ENCODE data around the gene CHN2.
A peak's percentile ranks its signal among the peaks of the same experiment; 100 is the strongest.
"Not testable (repeated sequence)": the region's sequence is repeated elsewhere in the genome, so short reads cannot be mapped to it uniquely, and the experiment has no call there.

CHN2 gene

DNA sequence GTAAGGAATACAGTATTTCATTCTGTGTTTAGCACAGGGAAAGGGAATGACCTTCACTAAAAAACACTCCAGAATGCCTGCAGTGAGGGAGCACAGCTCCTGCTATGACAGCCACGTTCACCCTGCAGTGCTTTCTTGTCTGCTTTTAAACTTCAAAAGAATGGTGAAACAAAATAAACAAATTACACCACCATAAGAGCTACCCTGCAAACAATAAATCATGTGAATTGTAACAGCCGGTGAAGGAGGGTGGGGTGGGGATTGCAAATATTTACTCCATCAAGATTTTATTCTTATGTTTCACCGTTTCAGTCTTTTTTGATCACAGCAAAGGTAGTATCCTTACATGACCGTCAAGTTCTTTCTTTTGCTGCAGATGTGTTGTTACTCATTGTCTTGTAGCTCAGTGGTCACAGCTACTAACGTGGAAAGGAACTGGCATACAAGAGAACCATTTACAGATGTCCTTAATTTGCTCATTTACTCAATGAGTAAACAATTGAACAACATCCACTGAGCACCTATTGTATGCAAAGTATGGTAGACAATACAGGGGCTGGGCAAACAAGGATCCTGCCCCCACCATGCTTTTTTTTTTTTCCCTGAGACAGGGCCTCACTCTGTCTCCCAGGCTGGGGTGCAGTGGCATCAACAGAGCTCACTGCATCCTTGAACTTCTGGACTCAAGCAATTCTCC, 4.1 kb upstream of the CHN2 start:
- no peak for DNase-seq

DNA sequence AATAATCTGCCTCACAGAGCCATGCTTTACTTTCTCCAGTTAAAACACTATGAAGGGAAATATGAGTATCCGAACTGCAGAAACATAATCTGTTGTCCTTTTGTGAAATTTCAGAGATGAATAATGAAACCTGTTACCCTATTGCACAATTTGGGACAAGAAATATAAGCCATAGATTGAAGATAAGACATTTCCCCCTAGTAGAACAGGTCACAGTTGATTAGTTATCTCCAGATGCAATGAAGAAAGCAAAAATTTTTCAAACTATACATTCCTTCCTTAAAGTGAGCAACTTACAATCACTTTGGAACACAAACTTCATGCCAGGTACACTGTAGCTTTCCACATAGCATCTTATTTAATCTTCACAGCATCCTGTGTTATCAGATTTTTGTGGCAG, 2.3 kb upstream of the CHN2 start:
- no peak for DNase-seq

DNA sequence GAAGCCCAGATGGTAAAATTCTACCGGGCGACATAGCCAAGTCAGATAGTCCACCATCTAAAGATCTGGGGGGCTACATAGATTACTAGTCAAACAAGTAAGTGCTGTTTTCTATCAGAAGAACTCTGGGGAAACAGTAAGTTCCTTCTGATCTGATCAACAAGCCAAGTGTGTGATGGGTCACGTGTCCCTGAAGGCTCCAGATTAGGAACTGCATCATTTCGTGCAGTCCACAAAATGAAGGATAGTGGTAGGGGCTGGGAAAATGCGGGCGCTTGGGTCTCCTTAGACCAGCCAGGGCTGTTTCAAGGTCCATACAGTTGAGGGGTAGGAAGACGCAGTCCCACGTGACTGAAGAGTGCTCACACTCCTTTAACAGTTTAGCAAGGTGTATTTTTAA, 1.8 kb upstream of the CHN2 start:
- no peak for DNase-seq

DNA sequence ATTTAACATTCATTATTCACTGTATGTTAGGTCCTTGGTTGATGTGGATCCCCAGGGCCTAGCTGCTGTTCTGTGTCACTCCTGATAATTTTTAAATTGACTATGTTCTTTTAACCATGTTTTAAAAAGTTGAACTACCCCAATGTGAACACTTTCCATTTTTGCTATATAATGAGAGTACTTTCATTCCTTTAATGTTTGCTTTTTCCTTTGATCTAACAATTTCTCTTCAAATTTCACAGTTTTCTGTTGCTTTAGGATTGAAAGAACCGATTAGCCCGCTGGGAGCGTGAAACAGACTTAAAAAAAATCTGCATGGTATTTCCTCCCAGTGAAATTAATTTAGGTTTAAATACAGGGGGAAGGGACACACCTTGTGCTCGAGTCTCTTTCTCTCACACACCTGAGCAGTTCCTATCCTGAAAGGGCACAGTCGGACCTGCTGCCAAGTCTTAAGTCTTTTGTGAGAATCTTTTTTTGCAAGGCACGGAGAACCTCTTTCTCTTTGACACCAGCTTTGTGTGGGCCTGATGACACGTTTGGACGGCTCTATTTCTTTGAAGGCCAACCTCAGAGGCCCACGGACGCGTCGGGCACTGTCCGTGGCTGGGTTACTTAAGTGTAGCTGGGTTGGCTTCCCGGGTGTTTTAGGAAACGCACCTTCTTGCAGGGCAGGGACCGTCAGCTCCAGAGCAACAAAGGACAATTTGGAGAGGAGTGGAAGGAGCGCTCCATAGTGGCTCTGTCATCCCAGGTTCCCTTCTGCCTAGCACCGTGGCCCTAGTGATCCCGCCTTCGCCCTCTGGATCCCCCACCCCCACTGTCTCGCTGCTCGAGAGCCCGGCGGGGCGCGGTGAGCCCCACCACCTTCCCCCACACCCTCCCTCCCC, 1.0 kb upstream of the CHN2 start:
- DNase-seq: no peak

DNA sequence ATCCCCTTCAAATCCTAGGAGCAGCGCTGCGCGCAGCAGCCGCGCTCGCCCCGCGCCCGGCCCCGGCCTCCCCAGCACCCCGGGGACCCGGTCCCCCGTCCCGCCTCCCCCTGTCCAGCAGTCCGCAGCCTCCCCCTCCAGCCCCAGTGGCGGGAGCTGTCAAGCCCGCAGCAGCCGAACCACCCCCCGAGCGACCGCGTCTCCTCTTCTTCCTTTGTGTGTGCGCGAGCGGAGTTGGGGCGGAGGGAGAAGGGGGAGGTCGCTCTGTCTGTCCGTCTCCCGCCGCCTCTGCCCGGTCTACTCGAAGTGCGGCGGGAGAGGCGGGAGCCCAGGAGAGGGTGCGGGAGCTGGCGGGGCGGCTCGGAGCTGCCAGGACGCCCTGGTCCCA, 375 bp upstream of the CHN2 start:
- DNase-seq: no peak

DNA sequence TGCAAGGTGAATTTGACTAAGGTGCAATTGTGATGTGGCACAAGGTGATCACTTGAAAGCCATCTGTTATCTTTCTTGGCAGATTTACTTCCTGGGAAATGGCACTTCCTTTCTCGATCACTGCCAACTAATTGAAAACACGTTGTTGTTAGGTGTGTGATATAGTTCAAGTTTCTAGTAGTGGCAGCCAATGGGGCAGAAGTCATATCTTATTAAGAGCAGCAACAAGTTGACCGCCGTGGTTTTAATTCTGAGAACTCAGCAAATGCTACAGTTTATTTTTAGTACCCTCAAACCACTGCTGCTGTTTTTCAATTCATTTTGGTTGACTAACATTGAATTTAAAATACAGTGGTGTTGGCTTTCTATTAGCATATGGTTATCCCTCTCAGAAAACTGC, 1.6 kb downstream of the CHN2 start:
- no peak for DNase-seq

DNA sequence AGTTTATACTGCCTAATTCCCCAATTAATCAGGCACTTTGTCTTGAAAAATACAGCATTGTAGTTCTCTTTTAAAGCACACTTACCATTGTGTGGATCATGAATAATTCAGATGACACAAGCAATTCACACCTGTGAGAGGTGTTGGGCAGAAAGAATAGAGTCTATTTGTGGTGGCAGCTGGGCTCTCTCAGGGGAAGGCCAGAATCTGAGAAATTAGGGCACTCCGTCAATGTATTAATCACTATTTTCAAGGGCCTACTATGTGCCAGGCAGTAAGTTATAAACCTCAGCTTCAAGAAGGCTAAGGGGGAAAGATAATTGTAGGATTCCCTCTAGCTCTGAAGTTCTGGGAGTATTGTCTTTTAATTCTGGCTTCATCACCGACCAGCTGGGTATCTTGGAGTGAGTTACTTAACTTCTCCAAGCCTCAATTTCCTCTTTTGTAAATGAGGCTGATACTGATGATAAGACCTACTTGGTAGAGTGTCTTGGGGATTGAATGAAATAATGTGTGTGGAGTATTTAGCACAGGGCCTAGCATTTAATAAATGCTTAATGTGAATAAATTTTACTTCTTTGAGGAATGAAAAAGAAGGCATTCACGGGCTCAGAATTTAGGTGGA, 2.5 kb downstream of the CHN2 start:
- no peak for DNase-seq

GRCh38 chr7:29197916-29198315, 3.3 kb downstream of the CHN2 start:
- DNase-seq: no peak

DNA sequence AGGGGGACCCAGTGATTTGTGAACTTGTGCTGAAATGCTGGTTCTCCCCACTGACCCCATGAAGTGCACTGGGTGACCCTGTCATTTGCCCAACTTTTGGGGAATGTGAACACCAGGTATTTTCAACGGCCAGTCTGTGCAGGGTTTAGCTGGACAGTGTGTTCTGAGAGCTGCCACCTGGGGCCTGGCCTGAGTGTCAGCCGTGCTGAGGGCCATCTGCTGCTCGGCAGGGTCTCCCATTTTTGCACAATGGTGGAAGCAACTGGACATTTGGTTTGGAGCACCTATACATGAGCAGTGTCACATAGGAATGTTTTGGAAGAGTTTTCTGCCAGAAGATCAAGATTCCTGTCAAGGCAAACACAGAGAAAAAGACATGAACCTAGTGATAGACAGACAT, 5.2 kb downstream of the CHN2 start:
- no peak for DNase-seq

GRCh38 chr7:29202651-29203069, 8.1 kb downstream of the CHN2 start:
- DNase-seq: no peak

DNA sequence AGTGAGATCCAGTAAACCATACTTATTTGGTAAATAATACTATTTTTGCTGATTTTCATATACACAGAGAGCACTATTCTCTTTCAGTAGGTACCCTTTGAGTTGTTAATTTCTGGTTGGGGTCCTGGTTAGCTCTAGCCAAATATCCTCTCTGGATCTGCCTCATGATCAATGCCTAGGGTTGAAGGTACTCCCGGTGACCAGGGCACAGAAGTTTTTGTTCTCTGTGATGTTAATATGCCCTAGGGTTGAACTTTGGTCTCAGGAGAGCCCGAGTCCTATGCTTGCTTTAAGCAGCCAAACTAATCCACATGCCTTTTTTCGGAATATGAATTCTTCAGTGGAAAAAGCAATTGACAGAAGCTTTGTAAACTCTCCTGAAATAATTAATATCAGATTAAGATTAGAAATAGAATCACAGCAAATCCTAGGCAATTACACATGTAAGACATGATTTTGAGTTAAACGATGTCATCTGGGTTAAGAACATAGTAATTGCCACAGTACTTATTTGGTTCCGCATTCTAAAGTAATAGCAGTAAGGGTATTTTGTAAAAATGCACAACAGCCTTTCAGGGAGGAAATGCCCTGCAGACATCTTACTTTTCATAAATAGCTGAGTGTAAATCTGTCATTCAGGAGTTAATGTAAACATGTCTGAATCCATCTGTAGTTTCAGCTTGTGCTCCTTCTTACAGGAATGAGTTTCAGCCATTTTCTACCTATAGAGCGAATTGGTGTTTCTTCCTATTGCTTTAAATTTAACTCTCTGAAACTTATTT, 10.1 kb downstream of the CHN2 start:
- DNase-seq: no peak

GRCh38 chr7:29207162-29207801, 12.7 kb downstream of the CHN2 start:
- DNase-seq: no peak

- DNase-seq: no peak
Observed at GRCh38 chr7:29208410-29209250, 14.1 kb downstream of the CHN2 start.

DNA sequence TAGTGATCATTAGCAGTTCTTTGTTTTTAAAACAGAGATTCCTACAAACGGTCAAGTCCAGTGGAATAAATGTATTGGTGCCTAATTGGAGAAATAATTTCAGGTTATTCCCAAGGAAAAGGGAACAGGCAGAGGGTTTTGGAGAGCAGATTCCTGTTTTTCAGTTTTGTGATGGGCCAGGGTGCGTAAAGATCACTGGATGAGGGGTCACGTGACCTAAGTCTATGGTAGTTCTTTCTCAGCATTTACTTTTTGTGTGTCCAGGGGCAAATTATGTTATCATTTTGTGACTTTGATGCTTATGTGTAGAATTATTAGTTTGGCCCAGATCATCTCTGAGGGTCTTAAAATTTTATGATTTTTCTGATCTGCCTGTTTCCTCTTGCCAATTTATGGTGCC, 15.2 kb downstream of the CHN2 start:
- no peak for DNase-seq

DNA sequence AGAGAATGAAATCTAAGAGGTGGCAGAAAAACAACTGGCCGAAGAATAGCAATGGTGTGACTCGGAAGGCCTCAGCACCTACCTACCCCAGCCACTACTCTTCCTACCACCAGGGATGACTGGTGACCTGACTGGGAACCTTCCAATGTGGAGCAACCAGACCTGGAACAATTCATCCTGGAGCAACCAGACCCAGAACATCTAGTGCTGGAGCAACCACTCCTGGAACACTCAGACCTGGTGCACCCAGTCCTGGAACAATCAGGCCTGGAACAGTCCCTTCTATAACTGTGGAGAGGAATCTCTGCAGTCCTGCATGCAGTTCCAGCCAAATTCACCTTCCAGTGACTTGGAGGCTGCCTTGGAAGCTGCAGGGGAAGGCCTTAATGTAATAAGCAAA, 18.2 kb downstream of the CHN2 start:
- not testable (repeated sequence) for DNase-seq

- DNase-seq: no peak
Observed at GRCh38 chr7:29214056-29214455, 19.5 kb downstream of the CHN2 start.

GRCh38 chr7:29214816-29215215, 20.2 kb downstream of the CHN2 start:
- no peak for DNase-seq

GRCh38 chr7:29216128-29216527, 21.6 kb downstream of the CHN2 start:
- no peak for DNase-seq

DNA sequence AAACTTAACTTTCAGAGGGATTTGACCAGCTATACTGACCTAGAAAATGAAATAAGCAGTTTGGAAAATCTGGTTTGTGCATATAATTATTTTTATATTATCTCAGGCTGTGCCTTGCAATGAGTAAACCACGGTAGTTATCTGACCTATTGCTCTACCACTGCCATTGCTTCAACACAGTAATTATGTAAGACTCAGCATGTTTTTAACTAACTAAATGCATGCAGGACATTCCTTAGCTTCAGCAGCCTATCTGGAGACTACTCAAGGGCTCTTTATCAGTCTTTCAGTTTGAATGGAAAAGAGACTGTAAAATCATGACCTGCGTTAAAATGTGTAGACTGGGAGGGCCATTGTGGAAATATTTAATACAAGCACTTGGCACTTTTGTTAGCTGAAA, 22.5 kb downstream of the CHN2 start:
- DNase-seq: no peak

- DNase-seq: no peak
Observed at GRCh38 chr7:29224726-29225125, 30.2 kb downstream of the CHN2 start.

- peak; percentile 55 for DNase-seq
Observed at GRCh38 chr7:29228289-29229011, 33.9 kb downstream of the CHN2 start.
